GM18498 (cell line): ENCODE results near the gene CAPN2.
"Not testable (repeated sequence)": the region's sequence is repeated elsewhere in the genome, so short reads cannot be mapped to it uniquely, and the experiment has no call there.

Experiments
- ATAC-seq: cut with Tn5 transposase; IDR thresholded peaks from one replicate; pipeline ENCODE4 v1.9.1; 2021; ENCODE audit warnings: mild to moderate bottlenecking, moderate library complexity; ENCODE audit not compliant: unreplicated experiment

The CAPN2 gene

DNA sequence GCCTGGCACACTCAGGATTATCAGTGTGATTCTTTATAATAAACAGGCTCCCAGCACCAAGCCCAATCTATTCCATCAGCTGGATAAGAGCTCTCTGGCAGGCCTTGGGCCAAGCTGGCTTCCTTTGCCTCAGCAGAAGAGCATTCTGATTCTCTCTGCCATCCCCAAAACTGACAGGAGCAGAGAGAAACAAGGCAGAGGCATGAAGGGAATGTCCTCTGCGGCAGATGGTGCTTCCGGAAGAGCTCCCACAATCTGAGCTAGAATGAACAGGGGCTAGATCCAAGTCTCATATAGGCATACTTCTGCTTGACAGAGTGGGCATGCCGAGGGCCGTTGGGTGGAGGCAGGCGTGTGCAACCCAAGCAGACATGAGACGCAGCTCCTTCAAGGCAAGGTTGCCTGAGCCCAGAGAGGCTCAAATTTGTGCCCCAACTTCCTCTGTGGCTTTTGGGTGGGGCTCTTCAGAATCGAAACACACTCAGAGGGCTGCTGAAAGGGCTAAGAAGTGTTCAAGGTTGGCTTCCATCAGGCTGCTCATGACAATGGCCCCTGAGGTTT, 4.0 kb downstream of the CAPN2 start:
- ATAC-seq: peak; percentile 67

DNA sequence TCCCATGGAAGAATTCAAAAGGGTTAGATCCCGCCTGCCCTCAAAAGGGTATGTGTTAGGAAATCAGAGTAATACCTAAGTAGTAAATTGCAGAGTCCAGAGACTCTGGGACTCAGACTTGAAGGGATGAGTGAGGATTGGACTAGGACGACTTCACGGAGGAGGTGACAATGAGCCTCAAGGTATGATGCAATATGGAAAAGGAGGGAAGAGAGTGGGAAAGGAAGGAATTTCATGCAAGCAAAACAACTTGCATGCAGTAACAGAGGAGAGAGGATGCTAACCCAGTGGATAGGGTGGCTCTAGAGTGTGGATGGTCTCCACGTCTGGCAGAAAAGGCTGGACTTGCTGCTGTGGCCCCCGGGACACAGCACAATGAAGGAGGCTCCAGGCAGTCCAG, 4.8 kb downstream of the CAPN2 start:
- no peak for ATAC-seq

DNA sequence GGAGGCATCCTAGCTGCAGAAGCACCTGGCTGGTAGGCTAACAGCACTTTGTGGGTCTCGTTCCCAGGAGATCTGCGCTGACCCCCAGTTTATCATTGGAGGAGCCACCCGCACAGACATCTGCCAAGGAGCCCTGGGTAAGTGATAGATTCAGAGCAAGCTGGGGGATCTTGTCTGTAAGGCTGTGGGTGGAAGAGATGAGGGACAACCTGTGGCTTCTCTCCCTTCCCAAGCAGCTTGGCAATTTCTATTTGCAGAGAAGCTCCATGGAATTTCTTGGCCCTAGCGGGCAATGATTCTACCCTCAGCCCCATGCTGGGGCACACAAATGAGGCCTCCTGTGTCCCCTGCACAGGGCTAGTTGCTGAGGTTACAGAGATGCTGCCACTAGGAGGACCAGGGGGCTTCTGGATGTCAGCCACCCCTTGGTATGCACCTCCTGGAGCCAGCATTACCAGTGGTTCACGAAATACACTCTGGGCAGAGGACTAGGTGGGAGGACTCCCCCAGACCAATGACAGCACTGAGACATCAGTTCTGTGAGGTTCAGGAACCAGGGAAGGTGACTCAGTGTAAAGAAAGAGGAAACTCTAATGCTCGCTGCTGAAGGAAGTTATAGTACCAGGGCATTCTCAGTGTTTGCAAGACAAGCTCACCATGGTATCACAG, 5.5 kb downstream of the CAPN2 start:
- no peak for ATAC-seq

DNA sequence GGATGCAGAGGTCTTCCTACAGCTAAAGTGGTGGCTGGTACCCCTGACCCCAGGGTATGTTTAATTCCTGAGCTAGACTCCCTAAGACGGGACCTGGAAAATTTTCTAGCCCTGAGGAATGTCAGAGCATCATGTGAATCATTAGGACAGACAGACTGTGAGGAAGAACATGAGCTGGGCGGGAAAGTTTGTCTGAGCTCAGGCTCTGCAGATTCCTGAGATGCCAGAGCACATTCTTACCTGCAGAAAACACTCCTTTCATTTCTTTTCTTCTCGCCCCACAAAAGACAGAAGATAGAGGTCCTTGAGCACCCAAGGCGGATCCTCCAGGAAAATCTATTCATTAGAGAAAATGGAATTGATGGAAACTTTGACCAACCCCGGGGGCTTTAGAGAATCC, 6.5 kb downstream of the CAPN2 start:
- ATAC-seq: no peak

DNA sequence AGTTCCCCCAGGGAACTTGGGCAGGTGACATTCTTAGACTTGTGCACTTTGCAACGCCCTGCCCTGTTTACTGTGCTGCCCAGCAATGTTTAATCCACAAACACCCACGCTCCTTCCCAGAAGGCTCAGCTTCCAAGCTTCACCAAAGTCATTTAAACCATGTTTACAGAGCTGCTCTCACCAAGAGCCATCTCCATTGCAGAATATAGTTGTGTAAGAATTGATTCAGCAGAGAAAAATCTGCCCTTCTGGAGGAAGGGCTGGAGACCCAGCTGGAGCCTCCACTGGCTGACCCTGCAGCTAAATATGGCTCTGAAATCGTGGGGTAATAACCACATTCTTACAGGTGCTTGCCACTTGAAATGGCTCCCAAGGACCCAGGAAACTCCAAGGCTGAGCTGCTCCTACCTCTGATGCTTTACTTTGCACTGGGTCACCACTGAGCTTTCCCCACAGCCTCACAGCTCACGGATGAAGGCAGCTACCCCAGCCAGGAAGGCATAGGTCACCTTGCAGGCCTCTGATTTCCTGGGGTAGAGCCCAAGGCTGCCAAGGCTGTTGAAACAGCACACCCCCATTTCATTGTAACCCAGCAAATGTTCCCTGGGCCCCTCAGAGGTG, 8.7 kb downstream of the CAPN2 start:
- ATAC-seq: no peak

DNA sequence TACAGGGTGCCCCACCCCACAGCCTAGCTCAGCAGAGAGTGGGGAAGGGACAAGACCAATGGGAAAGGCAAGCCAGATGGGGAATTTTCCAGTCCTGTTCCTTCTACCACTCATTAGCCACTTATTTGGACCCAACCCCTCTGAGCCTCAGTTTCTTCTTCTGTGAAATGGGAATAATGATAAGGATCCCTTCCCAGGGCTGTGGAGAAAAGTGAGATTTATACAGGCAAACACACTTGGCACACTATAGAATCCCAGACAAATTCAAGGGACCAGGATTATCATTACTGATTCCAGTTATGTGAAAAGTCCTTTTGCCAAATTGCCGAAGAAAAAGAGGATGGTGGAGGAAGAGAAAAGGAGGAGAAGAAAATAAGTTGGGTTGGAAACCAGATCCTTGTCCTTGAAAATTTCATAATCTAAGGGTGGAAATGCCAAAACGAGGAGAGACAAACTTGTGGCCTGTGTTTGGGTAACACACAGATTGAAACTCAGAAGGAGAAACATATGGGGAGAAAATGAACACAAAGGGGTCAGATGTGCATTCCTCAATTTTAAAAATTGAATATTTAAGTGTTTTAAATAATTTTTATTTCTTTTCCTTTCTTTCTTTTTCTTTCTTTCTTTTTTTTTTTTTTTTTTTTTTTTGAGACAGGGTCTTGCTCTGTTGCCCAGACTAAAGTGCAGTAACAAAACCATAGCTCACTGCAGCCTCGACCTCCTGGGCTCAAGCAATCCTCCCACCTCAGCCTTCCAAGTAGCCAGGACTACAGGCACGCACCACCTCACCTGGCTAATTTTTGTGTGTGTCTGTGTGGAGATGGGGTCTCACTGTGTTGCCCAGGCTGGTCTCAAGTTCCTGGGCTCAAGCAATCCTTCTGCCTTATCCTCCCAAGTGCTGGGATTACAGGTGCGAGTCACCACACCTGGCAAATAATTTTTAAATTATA, 9.6 kb downstream of the CAPN2 start:
- no peak for ATAC-seq

DNA sequence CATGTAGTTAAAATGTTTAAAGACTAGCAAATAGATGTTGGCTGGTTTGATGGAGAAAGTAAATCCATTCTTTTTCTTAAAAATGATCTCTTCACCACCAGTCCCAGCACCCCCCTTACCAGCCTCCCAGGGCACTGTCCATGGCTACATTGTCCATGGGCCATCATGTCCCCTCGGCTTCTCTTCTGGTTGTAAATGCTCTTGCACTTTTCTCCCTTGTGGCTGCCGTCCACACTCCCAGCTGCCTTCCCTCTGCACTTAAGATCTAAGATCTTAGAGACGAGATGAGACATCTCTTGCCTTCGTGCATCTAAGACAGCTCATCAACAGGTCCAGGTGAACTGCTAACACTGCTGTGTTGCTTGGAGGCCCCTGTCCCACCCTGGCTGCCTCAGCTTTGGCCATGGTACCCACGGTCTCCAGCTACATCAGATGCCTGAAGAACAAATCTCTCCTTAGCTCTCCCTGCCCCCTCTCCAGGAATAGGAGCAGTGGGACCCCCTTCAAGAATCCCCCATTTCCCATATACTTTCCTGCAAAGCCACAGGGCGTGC, 11.1 kb downstream of the CAPN2 start:
- no peak for ATAC-seq

DNA sequence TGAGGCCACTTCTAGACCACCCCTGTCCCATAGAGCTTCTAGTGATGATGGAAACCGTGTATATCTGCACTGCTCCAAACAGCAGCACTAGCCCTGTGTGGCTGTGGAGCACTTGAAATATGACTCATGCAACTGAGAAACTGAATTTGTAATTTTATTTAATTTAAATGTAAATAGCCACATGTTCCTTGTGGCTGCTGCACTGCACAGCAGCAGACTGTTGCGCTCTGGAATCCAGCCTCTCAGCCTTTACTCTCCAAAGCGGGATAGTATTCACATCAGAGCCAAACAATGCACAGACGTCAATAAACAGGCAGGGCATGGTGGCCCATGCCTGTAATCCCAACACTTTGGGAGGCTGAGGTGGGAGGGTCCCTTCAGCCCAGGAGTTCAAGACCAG, 12.0 kb downstream of the CAPN2 start:
- no peak for ATAC-seq

DNA sequence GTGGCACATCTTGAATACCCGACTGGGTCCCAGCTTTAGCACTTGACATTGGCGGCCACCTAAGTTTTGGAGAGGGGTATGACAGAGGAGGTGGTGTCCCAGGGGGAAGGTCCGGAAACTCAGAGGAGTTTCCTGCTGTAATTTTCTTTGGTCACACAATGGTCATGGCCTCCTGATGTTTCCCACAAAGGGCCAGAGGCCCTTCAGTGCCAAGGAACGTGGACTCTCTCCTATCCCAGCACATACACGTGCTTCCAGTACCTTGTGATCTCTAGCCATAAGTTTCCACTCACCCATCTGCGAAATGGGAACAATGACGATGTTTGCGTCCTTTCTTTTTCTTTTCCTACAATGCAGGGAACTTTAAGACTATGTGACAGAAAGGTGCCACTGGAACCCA, 13.2 kb downstream of the CAPN2 start:
- no peak for ATAC-seq

DNA sequence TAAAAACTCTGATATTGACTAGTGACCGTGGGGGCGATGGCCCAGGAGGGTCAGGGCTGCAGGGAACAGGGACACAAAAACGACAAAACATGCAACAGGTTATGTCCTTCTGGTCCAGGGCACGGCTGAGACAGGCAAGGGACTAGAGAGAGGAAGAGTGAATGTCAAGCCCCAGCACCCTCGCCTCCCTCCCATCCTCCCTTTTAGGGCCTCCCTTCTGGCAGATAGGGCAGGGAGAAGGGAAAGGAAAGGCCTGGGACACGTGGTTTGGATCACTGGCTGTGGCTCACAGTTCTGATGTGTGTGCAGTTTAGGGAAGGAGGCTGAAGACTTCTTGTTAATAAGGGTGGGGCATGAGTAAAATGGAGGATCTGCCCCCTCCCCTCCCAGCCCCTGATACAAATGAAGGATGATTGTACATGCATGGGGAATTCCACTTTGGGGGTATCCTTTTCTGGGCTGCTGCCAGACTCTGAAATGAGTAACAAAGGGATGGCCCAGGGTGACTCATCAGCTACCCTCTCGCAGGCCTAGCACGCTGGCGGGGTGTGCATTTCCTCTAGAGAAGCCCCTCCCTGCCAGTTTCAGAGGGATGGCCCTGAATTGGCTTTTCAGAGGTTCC, 14.2 kb downstream of the CAPN2 start:
- peak; percentile 92 for ATAC-seq

DNA sequence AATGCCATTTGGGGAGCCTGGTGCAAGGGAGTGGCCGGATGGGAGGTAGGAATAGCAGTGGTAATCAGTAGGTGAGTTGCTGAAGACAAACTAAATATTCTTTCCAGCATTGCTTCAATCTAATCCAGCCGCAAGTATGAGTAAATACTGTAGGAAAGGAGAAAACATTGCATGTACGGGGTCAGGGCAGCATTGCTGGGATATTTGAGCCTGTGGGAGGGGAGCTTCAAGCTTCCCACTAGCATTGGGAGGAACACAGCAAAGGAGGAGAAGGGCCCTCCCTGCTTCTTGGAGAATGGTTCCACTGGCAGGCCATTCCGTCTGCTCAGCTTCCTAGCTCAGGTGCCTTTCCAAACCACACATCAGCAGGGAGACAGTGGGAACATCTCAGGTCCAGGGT, 15.2 kb downstream of the CAPN2 start:
- ATAC-seq: no peak

DNA sequence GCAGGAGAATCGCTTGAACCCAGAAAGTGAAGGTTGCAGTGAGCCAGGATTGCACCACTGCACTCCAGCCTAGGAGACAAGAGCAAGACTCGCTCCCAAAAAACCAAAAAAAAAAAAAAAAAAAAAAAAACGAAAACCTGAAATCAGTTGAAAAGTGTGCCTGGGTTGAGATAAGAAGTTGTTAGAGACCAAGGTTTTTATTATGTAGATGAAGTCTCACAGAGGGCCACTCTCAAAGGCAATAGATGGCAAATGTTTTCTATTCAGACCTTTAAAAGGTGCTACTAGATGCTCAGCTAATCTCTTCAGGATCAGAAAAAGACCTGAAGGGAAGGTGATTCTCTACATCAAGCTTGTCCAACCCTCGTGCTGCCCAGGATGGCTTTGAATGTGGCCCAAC, 17.6 kb downstream of the CAPN2 start:
- no peak for ATAC-seq

DNA sequence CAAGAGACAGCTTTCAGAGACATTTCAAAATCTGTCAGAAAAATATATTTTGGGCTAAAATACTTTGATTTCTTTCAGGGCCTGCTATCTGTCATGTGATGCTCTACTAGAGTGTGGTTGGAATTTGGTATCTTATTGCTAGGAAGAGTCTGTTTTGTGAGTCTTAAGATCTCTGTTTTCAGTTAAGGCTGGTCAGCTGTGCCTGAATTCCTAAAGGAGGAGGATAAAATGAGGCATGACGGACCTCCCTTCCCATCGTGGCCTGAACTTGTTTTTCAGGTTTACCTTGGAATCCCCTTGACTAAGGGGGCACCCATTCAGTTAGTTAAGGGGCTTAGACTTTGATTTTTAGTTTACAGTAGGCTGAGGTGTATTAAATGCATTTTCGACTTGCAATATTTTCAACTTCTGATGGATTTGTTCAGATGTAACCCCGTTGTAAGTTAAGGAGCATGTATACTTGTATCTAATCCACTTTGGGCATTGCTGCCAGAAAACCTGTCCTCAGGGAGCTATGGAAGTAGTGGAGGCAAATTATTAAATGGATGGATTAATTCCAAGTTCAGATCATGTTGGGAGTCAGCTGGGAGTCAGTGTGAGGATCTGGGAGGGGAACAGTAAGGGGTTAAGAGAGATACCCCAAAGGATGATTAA, 18.3 kb downstream of the CAPN2 start:
- no peak for ATAC-seq

DNA sequence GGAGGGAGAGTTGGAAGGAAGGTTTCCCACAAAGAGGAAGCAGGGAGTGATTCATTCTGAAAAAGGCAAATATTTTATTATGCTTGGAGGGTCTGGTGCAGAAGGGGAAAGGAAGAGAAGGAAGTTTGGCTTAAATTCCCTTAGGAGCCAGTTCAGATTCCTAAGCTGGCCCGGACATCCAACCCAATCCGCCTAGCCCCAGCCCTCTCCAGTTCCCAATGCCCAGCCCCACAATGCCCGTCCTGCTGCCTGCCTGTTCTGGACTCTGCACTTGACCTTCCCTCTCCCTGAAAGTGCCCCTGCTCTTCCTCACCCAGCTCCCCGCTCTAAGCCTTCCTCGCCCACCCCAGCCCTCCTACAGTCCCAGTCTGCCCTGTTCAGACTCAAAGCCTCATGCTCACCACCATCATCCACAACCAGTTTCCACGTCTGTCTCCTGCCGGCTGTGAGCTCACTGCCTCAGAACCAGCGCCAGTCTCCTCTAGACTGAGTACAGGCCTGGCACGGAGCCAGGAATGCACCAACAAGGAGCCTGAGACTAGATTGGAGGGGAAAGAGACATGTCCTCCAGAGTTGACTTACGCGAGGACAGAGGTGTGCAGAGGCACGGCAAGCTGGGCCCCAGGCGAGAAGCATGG, 18.9 kb downstream of the CAPN2 start:
- ATAC-seq: no peak

DNA sequence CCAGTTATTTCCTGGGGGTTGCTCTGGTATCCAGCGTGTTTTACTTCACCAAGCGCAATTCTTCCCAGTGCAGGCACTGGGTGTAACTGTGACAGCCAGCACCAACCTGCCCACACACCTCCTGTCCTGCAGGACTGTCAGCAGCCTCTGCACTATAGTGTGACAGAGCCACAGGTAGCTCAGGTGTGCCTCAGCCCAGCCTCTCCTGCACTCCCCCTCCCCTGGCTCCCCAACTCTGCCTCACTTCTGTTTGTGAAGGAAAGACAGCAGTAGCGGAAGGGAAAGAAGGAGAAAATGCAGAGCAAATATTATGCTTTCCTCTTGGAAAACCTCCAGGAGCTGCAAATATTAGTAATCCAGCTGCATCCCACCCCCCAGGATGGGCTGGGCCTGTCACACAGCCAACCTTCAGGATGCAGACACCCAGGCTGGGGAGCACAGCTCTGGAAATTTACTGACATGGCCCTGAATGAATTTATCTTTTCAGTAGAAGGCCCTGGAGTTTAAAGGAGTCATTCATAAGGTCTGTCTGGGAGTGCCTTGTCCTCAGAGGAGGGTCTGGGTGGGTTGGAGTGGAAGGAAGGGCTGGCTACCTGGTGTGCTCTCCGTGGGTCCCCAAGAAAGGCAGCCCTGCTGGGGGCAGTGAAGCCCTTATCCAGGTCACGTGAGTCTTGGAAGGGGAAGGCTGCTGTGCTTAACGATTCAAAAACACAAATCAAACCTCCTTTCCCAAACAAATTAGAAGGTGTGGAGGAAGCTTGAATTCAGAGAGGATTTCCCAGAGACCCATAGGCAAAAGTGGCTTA, 20.9 kb downstream of the CAPN2 start:
- ATAC-seq: no peak

DNA sequence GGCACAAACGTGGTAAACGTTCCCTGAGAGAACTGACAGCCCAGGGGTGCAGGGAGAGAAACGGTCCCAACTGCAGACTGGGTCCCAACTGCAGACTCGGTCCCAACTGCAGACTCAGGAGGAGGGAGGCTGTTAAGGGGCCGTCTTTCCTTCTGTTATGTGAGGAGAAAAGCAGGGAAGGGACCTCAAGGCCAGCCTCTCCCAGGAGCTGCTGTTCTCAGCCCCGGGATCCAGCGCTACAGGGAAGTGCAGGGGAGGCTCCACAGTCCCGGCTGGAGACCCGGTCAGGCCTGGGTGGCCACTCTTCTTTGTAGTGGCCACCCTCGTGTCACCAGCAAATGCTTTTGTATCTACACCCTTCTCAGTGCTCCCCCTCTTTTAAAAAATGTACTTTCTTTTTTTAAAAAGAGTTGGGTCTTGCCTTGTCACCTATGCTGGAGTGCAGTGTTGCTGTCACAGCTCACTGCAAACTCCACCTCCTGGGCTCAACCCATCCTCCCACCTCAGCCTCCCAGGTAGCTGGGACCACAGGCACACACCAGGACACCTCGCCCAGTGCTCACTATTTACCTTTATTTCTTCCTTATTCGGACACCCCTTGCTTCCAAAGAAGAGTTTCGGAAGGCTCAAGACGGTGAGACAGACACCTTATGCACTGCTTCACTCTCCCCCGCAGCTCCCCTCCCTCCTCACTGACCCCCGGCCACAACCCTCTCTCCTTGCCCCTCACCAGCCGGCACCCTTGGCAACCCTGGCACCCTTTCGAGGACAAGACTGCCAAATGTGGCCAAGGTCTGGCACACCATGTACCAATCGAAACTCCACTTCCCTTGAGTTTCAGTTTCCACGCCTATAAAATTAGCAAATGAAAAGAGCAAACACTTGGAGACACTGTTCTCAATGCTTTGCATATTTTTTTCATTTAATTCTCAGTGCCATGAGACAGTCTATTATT, 21.8 kb downstream of the CAPN2 start:
- ATAC-seq: no peak

DNA sequence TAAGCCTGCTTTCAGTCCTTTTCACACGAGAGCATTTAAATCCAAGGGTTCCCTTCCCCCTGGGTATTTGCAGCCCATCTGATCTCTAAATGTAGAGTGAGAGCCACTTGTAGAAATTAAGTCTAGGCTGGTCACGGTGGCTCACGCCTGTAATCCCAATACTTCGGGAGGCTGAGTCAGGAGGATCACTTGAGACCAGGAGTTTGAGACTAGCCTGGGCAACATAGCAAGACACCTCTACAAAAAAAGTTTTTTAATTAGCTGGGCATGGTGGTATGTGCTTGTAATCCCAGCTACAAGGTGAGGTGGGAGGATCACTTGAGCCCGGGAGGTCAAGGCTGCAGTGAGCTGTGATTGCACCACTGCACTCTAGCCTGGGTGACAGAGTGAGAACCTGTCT, 24.3 kb downstream of the CAPN2 start:
- not testable (repeated sequence) for ATAC-seq

DNA sequence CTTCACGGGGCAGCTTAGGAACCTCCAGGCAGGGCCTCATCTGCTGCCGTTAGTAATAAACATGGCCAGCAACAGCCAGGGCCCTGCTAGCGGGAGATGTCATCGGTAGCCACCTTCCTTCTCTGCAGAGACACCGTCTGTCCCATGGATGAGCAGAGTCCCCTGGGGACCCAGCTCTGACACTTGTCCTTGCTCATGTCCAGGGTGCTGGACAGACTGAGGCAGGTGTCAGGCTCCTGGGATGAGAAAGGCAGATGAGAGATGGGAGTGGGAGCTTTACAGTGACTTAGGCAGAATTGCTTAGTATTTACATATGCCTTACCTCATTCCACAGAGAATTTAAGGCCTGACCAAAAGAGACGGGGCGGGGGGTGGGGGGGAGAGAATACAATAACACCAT, 25.0 kb downstream of the CAPN2 start:
- ATAC-seq: no peak
